ENCODE results near the gene PDS5A. TPM values are rescaled to one million over a fixed set of nuclear protein-coding genes. Genes with fewer than 3 reads are reported as not detected.
"Not testable (repeated sequence)": the region's sequence is repeated elsewhere in the genome, so short reads cannot be mapped to it uniquely, and the experiment has no call there.

Gene PDS5A
- total RNA-seq, 1 experiment from 2014 or later, result 55.9 TPM

- in situ Hi-C loops (cut with HindIII; ENCODE audit: low sequenced_read_pairs), result no loop called here
- DNase-seq (ENCODE audit: low spot score), result no peak
Observed at GRCh38 chr4:39802005-39802404, 175.7 kb downstream of the PDS5A start.

GRCh38 chr4:39792976-39793375 lies 184.7 kb downstream of the PDS5A start:
- DNase-seq (ENCODE audit: low spot score); in situ Hi-C loops (cut with HindIII; ENCODE audit: low sequenced_read_pairs): not testable (repeated sequence)

GRCh38 chr4:39792529-39792928 lies 185.2 kb downstream of the PDS5A start:
- in situ Hi-C loops (cut with HindIII; ENCODE audit: low sequenced_read_pairs), result no loop called here
- no peak for DNase-seq (ENCODE audit: low spot score)

GRCh38 chr4:39792128-39792527 lies 185.6 kb downstream of the PDS5A start:
- in situ Hi-C loops (cut with HindIII; ENCODE audit: low sequenced_read_pairs), result no loop called here
- no peak for DNase-seq (ENCODE audit: low spot score)

GRCh38 chr4:39786838-39787237 lies 190.9 kb downstream of the PDS5A start:
- in situ Hi-C loops (cut with HindIII; ENCODE audit: low sequenced_read_pairs), result no loop called here
- no peak for DNase-seq (ENCODE audit: low spot score)

- no peak for DNase-seq (ENCODE audit: low spot score)
- in situ Hi-C loops (cut with HindIII; ENCODE audit: low sequenced_read_pairs), result no loop called here
Observed at GRCh38 chr4:39785083-39785482, 192.6 kb downstream of the PDS5A start.

- DNase-seq (ENCODE audit: low spot score); in situ Hi-C loops (cut with HindIII; ENCODE audit: low sequenced_read_pairs): not testable (repeated sequence)
Observed at GRCh38 chr4:39781988-39782387, 195.7 kb downstream of the PDS5A start.

Other genes with a start within 250 kb of the PDS5A start
- 6.6 and 14.9 TPM in 2 replicates for gene N4BP2, start 78.9 kb upstream of the PDS5A start, total RNA-seq (2014; rRNA removed; shearing (Covaris generic))
- 36.6 and 48.6 TPM in 2 replicates for gene RHOH, start 219.1 kb upstream of the PDS5A start, total RNA-seq (2014; rRNA removed; shearing (Covaris generic))

Data from G401 (cell line).